GM12801 (cell line): ENCODE results near the gene LIN28A.
"Not testable (repeated sequence)": the region's sequence is repeated elsewhere in the genome, so short reads cannot be mapped to it uniquely, and the experiment has no call there.

Experiments
- TF ChIP-seq, protein P1 (sequence below): IDR thresholded peaks from one replicate; pipeline ENCODE4 v1.5.1; 2011; ENCODE audit warnings: control low read depth; ENCODE audit not compliant: insufficient read length; ENCODE audit errors: extremely low read depth

The LIN28A gene

DNA sequence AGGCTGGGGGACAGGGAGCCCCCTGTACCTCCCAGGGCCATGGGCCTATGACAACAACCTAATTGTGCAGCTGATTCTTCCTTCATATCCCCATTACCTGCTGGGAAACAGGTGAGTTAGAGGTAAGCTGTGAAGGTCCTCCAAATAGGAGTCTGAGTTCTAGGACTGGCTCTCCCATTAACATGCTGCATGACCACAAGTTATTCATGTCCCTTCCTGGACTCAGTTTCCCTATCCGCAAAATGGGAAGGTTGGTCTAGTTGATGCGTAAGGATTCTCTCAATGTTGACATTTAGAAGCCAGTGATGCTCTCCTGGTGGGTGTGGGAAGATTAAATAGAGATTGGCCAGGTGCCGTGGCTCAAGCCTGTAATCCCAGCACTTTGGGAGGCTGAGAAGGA lies 42.1 kb upstream of the LIN28A start:
- TF ChIP-seq, protein P1, sequence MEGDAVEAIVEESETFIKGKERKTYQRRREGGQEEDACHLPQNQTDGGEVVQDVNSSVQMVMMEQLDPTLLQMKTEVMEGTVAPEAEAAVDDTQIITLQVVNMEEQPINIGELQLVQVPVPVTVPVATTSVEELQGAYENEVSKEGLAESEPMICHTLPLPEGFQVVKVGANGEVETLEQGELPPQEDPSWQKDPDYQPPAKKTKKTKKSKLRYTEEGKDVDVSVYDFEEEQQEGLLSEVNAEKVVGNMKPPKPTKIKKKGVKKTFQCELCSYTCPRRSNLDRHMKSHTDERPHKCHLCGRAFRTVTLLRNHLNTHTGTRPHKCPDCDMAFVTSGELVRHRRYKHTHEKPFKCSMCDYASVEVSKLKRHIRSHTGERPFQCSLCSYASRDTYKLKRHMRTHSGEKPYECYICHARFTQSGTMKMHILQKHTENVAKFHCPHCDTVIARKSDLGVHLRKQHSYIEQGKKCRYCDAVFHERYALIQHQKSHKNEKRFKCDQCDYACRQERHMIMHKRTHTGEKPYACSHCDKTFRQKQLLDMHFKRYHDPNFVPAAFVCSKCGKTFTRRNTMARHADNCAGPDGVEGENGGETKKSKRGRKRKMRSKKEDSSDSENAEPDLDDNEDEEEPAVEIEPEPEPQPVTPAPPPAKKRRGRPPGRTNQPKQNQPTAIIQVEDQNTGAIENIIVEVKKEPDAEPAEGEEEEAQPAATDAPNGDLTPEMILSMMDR, result no peak

DNA sequence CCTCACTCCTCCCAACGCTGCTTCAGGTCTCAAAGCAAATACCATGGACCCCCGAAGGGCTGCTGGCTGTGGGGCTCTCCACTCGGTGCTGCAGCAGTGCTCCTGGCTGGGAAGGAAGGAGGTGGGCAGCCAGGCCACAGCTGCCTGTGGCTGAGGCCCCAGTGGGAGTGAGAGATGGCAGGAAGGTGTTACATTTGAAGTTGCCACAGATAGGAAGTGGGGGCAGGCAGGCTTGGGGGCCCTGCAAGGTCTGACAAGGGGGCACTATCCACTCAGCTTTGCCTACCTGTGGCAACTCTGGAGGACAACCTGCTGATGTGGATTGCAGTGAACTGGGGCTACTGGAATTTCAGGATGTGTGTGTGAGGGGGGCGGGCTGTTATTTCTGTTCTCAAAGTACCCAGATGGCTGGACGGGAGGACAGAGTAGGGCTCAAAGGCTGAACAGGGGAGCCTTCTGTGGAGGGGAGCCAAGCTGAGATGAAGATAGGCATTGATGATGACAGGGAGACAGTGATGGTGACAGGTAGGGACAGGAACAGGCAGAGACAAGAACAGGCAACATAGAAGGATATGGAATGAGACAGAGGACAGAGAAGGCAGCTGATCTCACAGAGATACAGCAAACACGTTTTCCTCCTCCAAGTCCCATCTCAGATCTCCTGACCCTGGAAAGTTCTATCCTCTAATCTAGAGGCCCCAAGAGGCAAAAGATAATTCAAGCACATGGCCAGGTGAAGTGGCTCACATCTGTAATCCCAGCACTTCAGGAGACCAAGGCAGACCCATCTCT lies 39.8 kb upstream of the LIN28A start:
- TF ChIP-seq, protein P1, result no peak

GRCh38 chr1:26372039-26372438 lies 38.6 kb upstream of the LIN28A start:
- TF ChIP-seq, protein P1, result no peak

GRCh38 chr1:26372611-26373010 lies 38.0 kb upstream of the LIN28A start, which contains the start of gene ZNF683:
Gene ZNF683, minus strand, starts transcription at chr1:26372750. Its CDS starts 4,179 bp downstream, at chr1:26368571.
- TF ChIP-seq, protein P1, result not testable (repeated sequence)

DNA sequence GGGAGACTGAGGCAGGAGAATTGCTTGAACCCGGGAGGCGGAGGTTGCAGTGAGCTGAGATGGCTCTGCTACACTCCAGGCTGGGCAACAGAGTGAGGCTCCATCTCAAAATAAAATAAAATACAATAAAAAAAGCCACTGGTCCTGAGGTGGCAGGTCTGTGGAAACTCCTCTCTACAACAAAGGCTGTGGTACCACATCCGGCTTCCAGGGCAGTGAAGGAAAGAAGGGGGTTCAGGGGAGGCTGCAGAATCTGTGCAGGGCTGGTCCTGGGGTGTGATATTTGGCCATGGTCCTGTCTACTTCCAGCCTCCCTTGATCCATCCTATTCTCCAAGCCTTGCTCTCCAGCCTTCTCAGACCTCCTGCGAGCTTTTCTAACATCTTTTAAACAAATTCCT lies 37.3 kb upstream of the LIN28A start:
- TF ChIP-seq, protein P1, result no peak

DNA sequence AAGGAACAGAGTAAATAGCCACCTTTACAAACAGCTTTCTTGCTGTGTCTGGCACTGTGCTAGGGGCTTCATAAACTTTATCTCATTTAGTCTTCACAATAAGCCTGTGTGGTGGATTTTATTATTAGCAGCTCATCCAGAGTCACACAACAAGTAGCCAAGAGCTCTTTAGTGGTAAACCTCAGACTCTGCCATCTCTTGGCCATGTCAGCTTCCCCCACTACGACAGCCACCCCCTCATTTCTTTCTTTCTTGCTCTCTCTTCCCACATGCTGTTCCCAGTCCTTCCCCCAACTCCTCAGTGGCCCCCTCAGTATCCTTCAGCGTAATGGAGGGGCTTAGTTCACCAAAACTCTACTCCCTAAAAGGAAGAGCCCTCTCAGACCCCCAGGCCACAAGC lies 36.8 kb upstream of the LIN28A start:
- TF ChIP-seq, protein P1, result no peak

- TF ChIP-seq, protein P1, result no peak
These were observed 35.5 kb upstream of the LIN28A start for GRCh38 chr1:26375081-26375480.
